Measurements from ENCODE around the gene UBE2V1. TPM values are rescaled to one million over a fixed set of nuclear protein-coding genes. Genes with fewer than 3 reads are reported as not detected.

Gene UBE2V1
- total and polyA plus RNA-seq, 2 of the 13 experiments (the other 11 are each of a cell fraction or from before 2014, with no cell fraction given): 81.3 to 132 TPM

- TF ChIP-seq ZNF510 (CRISPR knock-in tag; IDR thresholded peaks at IDR 0.05; ENCODE audit: low read depth) (0 out of 2 replicates have a peak, but pooled peaks have one; percentile 68), ZNF749 (CRISPR knock-in tag; IDR thresholded peaks at IDR 0.05; ENCODE audit: borderline replicate concordance) (no peak), NFIC (IDR thresholded peaks at IDR 0.05; ENCODE audit: low read length) (no peak), HNF4A (CRISPR knock-in tag; IDR thresholded peaks at IDR 0.05) (no peak), ZNF329 (CRISPR knock-in tag; IDR thresholded peaks at IDR 0.05; ENCODE audit: low read depth) (peak; percentile 93), ZNF605 (CRISPR knock-in tag; IDR thresholded peaks at IDR 0.05) (peak; percentile 80), ZNF704 (CRISPR knock-in tag; IDR thresholded peaks at IDR 0.05; ENCODE audit: borderline replicate concordance) (peak; percentile 38; the same call in 1 of the 2 replicates), NPAS2 (CRISPR knock-in tag; IDR thresholded peaks at IDR 0.05; ENCODE audit: borderline replicate concordance) (no peak), JUNB (CRISPR knock-in tag; IDR thresholded peaks at IDR 0.05; ENCODE audit: borderline replicate concordance) (no peak), ZNF790 (CRISPR knock-in tag; IDR thresholded peaks at IDR 0.05; ENCODE audit: borderline replicate concordance) (peak; percentile 15; the same call in 1 of the 2 replicates), ZFP36L2 (CRISPR knock-in tag; IDR thresholded peaks at IDR 0.05) (0 out of 2 replicates have a peak, but pooled peaks have one; percentile 64), WIZ (CRISPR knock-in tag; IDR thresholded peaks at IDR 0.05) (no peak), KLF15 (CRISPR knock-in tag; IDR thresholded peaks at IDR 0.05; ENCODE audit: borderline replicate concordance) (0 out of 2 replicates have a peak, but pooled peaks have one; percentile 59), HMG20B (CRISPR knock-in tag; conservative IDR thresholded peaks at IDR 0.05) (no peak), ZNF619 (CRISPR knock-in tag; IDR thresholded peaks at IDR 0.05) (peak; percentile 69; the same call in 1 of the 2 replicates), ISL2 (CRISPR knock-in tag; IDR thresholded peaks at IDR 0.05) (peak; percentile 46; the same call in 1 of the 2 replicates), PHF8 (CRISPR knock-in tag; IDR thresholded peaks at IDR 0.05) (peak; percentile 94), ZNF317 (CRISPR knock-in tag; IDR thresholded peaks at IDR 0.05) (peak; percentile 76; the same call in 1 of the 2 replicates), SCMH1 (CRISPR knock-in tag; IDR thresholded peaks at IDR 0.05; ENCODE audit: borderline replicate concordance) (no peak), PHF5A (CRISPR knock-in tag; IDR thresholded peaks at IDR 0.05; ENCODE audit: low read depth, unreplicated experiment) (peak; percentile 22), ZNF343 (CRISPR knock-in tag; IDR thresholded peaks at IDR 0.05) (peak; percentile 82; the same call in 1 of the 2 replicates), ZNF446 (CRISPR knock-in tag; IDR thresholded peaks at IDR 0.05) (peak; percentile 36; the same call in 1 of the 2 replicates), ZNF674 (CRISPR knock-in tag; IDR thresholded peaks at IDR 0.05; ENCODE audit: low read depth) (peak; percentile 97), ZNF883 (CRISPR knock-in tag; IDR thresholded peaks at IDR 0.05; ENCODE audit: not compliant biosample characterization) (peak; percentile 95), ZNF83 (CRISPR knock-in tag; IDR thresholded peaks at IDR 0.05; ENCODE audit: borderline replicate concordance) (peak; percentile 77; the same call in 1 of the 2 replicates), ZNF263 (CRISPR knock-in tag; IDR thresholded peaks at IDR 0.05) (no peak; the same call in 1 of the 2 replicates)
- TF ChIP-seq, protein P1, sequence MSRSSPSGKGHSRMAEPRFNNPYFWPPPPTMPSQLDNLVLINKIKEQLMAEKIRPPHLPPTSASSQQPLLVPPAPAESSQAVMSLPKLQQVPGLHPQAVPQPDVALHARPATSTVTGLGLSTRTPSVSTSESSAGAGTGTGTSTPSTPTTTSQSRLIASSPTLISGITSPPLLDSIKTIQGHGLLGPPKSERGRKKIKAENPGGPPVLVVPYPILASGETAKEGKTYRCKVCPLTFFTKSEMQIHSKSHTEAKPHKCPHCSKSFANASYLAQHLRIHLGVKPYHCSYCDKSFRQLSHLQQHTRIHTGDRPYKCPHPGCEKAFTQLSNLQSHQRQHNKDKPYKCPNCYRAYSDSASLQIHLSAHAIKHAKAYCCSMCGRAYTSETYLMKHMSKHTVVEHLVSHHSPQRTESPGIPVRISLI (CRISPR knock-in tag; IDR thresholded peaks at IDR 0.05; ENCODE audit: borderline replicate concordance): no peak; the same call in 1 of the 2 replicates
These were observed at the start of gene UBE2V1 (continued) for GRCh38 chr20:50112512-50113419.
